Spinal cord (tissue), 10 donors: ENCODE data around the gene RCAN1. TPM values are rescaled to one million over a fixed set of nuclear protein-coding genes. Genes with fewer than 3 reads are reported as not detected.

ENCODE experiments used
- DNase-seq, 6 donors: peaks; one replicate each; pipeline versions ENCODE4 v3.0.0 to v3.0.0-alpha.2; 2013 to 2015; ENCODE audit warnings: low spot score in 6 of 6, low read depth in 4 of 6
- H3K27ac ChIP-seq: one replicate; pipeline ENCODE4 v1.5.1; 2013; ENCODE audit warnings: low read depth, low read length, control low read depth
- H3K27me3 ChIP-seq: one replicate; pipeline ENCODE4 v1.6.1; 2013; ENCODE audit warnings: low read length; ENCODE audit not compliant: control insufficient read depth, insufficient read depth
- H3K36me3 ChIP-seq: one replicate; pipeline ENCODE4 v1.6.1; 2013; ENCODE audit warnings: low read length; ENCODE audit not compliant: control insufficient read depth, insufficient read depth
- H3K4me1 ChIP-seq: one replicate; pipeline ENCODE4 v1.6.1; 2013; ENCODE audit warnings: low read length; ENCODE audit not compliant: control insufficient read depth, insufficient read depth
- H3K4me3 ChIP-seq: one replicate; pipeline ENCODE4 v1.5.1; 2013; ENCODE audit warnings: low read depth, low read length, control low read depth
- H3K9me3 ChIP-seq: one replicate; pipeline ENCODE4 v1.6.1; 2013; ENCODE audit warnings: low read length; ENCODE audit not compliant: control insufficient read depth, insufficient read depth
- WGBS: methylation state at CpG from one replicate; pipeline ENCODE4 v1.1.5; 2013; ENCODE audit warnings: missing lambda C conversion rate; ENCODE audit not compliant: insufficient coverage; 5-methylcytosine and 5-hydroxymethylcytosine counted together
- polyA plus RNA-seq, 2 donors: library from polyadenylated mRNA; unstranded; fragments of 120-200 nt; gene quantifications; one replicate each; pipeline ENCODE4 v1.2.1, GENCODE V29; 2013; ENCODE audit not compliant: insufficient read length in 2 of 2
- total RNA-seq, 2 donors: library from RNA; depleted of rRNA in 1 of 2; stranded (reverse); fragments of 120-200 nt in 1 of 2; fragments of >200 nt in 1 of 2; gene quantifications; one replicate each; pipeline versions ENCODE4 v1.2.3 to v1.2.4, GENCODE V29; 2013 to 2014
- donor health status: healthy.

Gene RCAN1
- total and polyA plus RNA-seq, 4 donors, result 42.4 to 107 (median 91.0) TPM

GRCh38 chr21:34524646-34525601 is 90.0 kb downstream of the RCAN1 start:
- Histone ChIP-seq H3K27me3 (no peaks in the 10 kb centered on the region), H3K4me3 (peak overlapping the region; percentile 50), H3K36me3 (peaks cover 28% of the 10 kb centered on the region), H3K4me1 (peaks cover 24% of the 10 kb centered on the region), H3K9me3 (peaks cover 3% of the 10 kb centered on the region), H3K27ac (peak overlapping the region; percentile 94)
- 56% methylated on average over 24 of the region's 31 CpGs for whole genome bisulfite sequencing
- no peak for DNase-seq

GRCh38 chr21:34523019-34523555 is 91.8 kb downstream of the RCAN1 start:
- H3K4me1 ChIP-seq, result peaks cover 24% of the 10 kb centered on the region
- no peak overlapping the region for H3K27ac ChIP-seq
- no peak overlapping the region for H3K4me3 ChIP-seq
- H3K36me3 ChIP-seq, result peaks cover 40% of the 10 kb centered on the region
- 98% methylated on average over 4 of the region's 7 CpGs for WGBS
- no peaks in the 10 kb centered on the region for H3K27me3 ChIP-seq
- H3K9me3 ChIP-seq, result peaks cover 1% of the 10 kb centered on the region
- DNase-seq, result no peak

GRCh38 chr21:34522284-34522683 is 92.6 kb downstream of the RCAN1 start:
- peaks cover 44% of the 10 kb centered on the region for H3K36me3 ChIP-seq
- no peak overlapping the region for H3K4me3 ChIP-seq
- H3K9me3 ChIP-seq, result no peaks in the 10 kb centered on the region
- WGBS, result 75% methylated on average over 2 of the region's 6 CpGs
- H3K27ac ChIP-seq, result no peak overlapping the region
- no peaks in the 10 kb centered on the region for H3K27me3 ChIP-seq
- DNase-seq, result no peak
- H3K4me1 ChIP-seq, result peaks cover 24% of the 10 kb centered on the region

- no peak overlapping the region for H3K4me3 ChIP-seq
- no peak overlapping the region for H3K27ac ChIP-seq
- H3K36me3 ChIP-seq, result peaks cover 44% of the 10 kb centered on the region
- no peaks in the 10 kb centered on the region for H3K9me3 ChIP-seq
- WGBS, result 95% methylated on average over 6 of the region's 7 CpGs
- peaks cover 24% of the 10 kb centered on the region for H3K4me1 ChIP-seq
- DNase-seq, result no peak
- H3K27me3 ChIP-seq, result no peaks in the 10 kb centered on the region
Observed at GRCh38 chr21:34521561-34521960, 93.4 kb downstream of the RCAN1 start.

GRCh38 chr21:34520764-34521508 is 94.0 kb downstream of the RCAN1 start:
- H3K9me3 ChIP-seq, result no peaks in the 10 kb centered on the region
- WGBS, result 84% methylated on average over 16 of the region's 20 CpGs
- no peaks in the 10 kb centered on the region for H3K27me3 ChIP-seq
- no peak overlapping the region for H3K4me3 ChIP-seq
- H3K27ac ChIP-seq, result no peak overlapping the region
- H3K4me1 ChIP-seq, result peaks cover 24% of the 10 kb centered on the region
- no peak for DNase-seq
- peaks cover 44% of the 10 kb centered on the region for H3K36me3 ChIP-seq

- Histone ChIP-seq H3K9me3 (no peaks in the 10 kb centered on the region), H3K27me3 (no peaks in the 10 kb centered on the region), H3K36me3 (peaks cover 44% of the 10 kb centered on the region), H3K4me1 (peaks cover 24% of the 10 kb centered on the region), H3K4me3 (no peak overlapping the region), H3K27ac (no peak overlapping the region)
- 94% methylated on average over 4 of the region's 6 CpGs for WGBS
- DNase-seq, result no peak
Observed at GRCh38 chr21:34520281-34520680, 94.6 kb downstream of the RCAN1 start.

- no peaks in the 10 kb centered on the region for H3K27me3 ChIP-seq
- H3K9me3 ChIP-seq, result no peaks in the 10 kb centered on the region
- H3K4me3 ChIP-seq, result no peak overlapping the region
- no peak for DNase-seq
- no peak overlapping the region for H3K27ac ChIP-seq
- no CpG with 5 or more reads among the region's 8 CpGs for WGBS
- H3K4me1 ChIP-seq, result peaks cover 18% of the 10 kb centered on the region
- peaks cover 44% of the 10 kb centered on the region for H3K36me3 ChIP-seq
Observed at GRCh38 chr21:34519694-34520093, 95.2 kb downstream of the RCAN1 start.

- Histone ChIP-seq H3K4me3 (no peak overlapping the region), H3K27me3 (no peaks in the 10 kb centered on the region), H3K27ac (no peak overlapping the region), H3K36me3 (peaks cover 44% of the 10 kb centered on the region), H3K4me1 (peaks cover 19% of the 10 kb centered on the region), H3K9me3 (no peaks in the 10 kb centered on the region)
- DNase-seq, result no peak
- 93% methylated on average over 3 of the region's 4 CpGs for WGBS
Observed at GRCh38 chr21:34519016-34519415, 95.9 kb downstream of the RCAN1 start.

GRCh38 chr21:34518301-34518700 is 96.6 kb downstream of the RCAN1 start:
- Histone ChIP-seq H3K27me3 (no peaks in the 10 kb centered on the region), H3K4me1 (peaks cover 20% of the 10 kb centered on the region), H3K36me3 (peaks cover 44% of the 10 kb centered on the region), H3K4me3 (no peak overlapping the region), H3K27ac (no peak overlapping the region), H3K9me3 (no peaks in the 10 kb centered on the region)
- no peak for DNase-seq
- WGBS, result 88% methylated on average over 3 of the region's 5 CpGs
